HG02884 (cell line): Measurements from ENCODE around the gene AOPEP.

Source experiments
- ATAC-seq: cut with Tn5 transposase; IDR thresholded peaks from one replicate; pipeline ENCODE4 v1.9.1; 2021; ENCODE audit warnings: mild to moderate bottlenecking, moderate library complexity; ENCODE audit not compliant: unreplicated experiment

AOPEP gene

GRCh38 chr9:95120781-95121370, 394.4 kb downstream of the AOPEP start:
- no peak for ATAC-seq

GRCh38 chr9:95124582-95125367, 398.3 kb downstream of the AOPEP start:
- ATAC-seq = no peak

GRCh38 chr9:95125652-95126051, 399.2 kb downstream of the AOPEP start:
- ATAC-seq = no peak

- ATAC-seq = no peak
Measured at GRCh38 chr9:95126739-95127138, 400.2 kb downstream of the AOPEP start.

- no peak for ATAC-seq
Measured at GRCh38 chr9:95127249-95128176, 401.0 kb downstream of the AOPEP start.

- ATAC-seq = no peak
Measured at GRCh38 chr9:95128177-95128524, 401.7 kb downstream of the AOPEP start.

GRCh38 chr9:95129476-95130291, 403.2 kb downstream of the AOPEP start:
- ATAC-seq = no peak

GRCh38 chr9:95130484-95130883, 404.0 kb downstream of the AOPEP start:
- no peak for ATAC-seq

GRCh38 chr9:95131023-95131943, 404.8 kb downstream of the AOPEP start:
- no peak for ATAC-seq

GRCh38 chr9:95132366-95133324, 406.1 kb downstream of the AOPEP start:
- no peak for ATAC-seq

- no peak for ATAC-seq
Measured at GRCh38 chr9:95133325-95133705, 406.8 kb downstream of the AOPEP start.

GRCh38 chr9:95134457-95134881, 408.0 kb downstream of the AOPEP start:
- no peak for ATAC-seq

GRCh38 chr9:95135756-95136155, 409.3 kb downstream of the AOPEP start:
- no peak for ATAC-seq
